Heart left ventricle (tissue), 13 donors: ENCODE results near the gene BFSP1.

Source experiments
- POLR2A ChIP-seq, 2 donors: fragments of 450-650 bp; IDR thresholded peaks; one replicate each; pipeline ENCODE4 v1.6.1; 2017; ENCODE audit warnings: antibody characterized with exemption in 2 of 2, mild to moderate bottlenecking in 2 of 2, moderate library complexity in 2 of 2
- TF ChIP-seq, protein P1 (sequence below), 12 donors: fragments of 200-600 bp; sonication (generic) in 4 of 12; IDR thresholded peaks; one replicate each; pipeline versions ENCODE4 v1.5.0 to v1.8.0; 2018 to 2022; ENCODE audit warnings: antibody characterized with exemption in 12 of 12, mild to moderate bottlenecking in 5 of 12
- donor health status: ischemic (EF 13 %, LVEDD 7.1; RV severe dilation, severe dysfunction).
- donor health status: DM: no; HTN: yes; CAD: no.
- donor health status: DM: no; HTN: no; CAD: no.
- donor health status: ischemic (EF 25% LVEDD 6.9; RV normal size, moderate dysfunction).
- donor health status: ischemic (EF 25% LVEDD 5.7; RV mildly dilated, moderate dysfunction).
- donor health status: ischemic (EF 35%, LVEDD 5.7; RV mildly dilated, moderate dysfunction).
- donor health status: nonischemic (EF 11% LVEDD 7.7; RV severe dilation, severe dysfunction).
- donor health status: DM: yes; HTN: yes; CAD: no.
- donor health status: PGD.
- donor health status: ischemic (EF 29% LVEDD 5.4; RV normal size, mild dysfunction).
- donor health status: nonischemic (EF 23%, LVEDD 6.1; RV moderate dilation, normal function).

DNA sequence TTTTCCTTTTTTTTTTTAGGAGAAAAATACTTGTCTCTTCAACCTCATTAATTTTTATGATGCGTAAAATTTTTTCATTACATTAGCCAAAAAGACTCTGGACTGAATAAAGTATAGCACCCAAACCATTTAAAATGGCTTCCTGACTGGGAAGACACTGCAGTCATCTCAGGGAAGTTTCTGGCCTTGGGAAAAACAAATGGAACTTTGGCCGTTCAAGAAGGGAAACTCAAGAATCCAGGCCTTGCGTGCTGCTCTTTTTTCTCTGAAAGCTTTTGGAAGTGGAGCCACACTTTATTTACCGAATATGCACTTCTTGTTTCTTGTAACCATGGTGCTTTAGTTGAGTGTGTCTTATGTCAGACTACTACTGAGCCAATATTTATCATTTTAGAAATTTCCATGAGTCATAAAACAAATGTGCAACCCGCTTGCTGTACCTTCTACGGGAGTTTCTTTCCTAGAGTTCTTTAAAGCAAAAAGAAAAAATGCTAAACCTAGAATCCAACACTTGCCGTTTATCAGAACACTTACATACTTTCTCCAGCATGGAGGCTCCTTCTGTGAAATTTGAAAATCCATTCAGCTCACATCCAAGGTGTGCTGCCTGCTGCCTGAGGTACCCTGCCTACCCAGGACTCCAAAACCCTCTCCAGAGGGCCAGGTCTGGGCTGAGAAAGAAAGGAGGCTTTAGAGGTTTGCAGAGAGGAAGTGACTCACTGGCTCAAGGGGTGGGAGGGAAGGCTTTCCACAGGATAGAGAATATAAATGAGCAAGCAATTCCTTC, 27.2 kb upstream of the BFSP1 start:
- TF ChIP-seq, protein P1, sequence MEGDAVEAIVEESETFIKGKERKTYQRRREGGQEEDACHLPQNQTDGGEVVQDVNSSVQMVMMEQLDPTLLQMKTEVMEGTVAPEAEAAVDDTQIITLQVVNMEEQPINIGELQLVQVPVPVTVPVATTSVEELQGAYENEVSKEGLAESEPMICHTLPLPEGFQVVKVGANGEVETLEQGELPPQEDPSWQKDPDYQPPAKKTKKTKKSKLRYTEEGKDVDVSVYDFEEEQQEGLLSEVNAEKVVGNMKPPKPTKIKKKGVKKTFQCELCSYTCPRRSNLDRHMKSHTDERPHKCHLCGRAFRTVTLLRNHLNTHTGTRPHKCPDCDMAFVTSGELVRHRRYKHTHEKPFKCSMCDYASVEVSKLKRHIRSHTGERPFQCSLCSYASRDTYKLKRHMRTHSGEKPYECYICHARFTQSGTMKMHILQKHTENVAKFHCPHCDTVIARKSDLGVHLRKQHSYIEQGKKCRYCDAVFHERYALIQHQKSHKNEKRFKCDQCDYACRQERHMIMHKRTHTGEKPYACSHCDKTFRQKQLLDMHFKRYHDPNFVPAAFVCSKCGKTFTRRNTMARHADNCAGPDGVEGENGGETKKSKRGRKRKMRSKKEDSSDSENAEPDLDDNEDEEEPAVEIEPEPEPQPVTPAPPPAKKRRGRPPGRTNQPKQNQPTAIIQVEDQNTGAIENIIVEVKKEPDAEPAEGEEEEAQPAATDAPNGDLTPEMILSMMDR (IDR thresholded peaks at IDR 0.05), result no peak
- TF ChIP-seq POLR2A (IDR thresholded peaks at IDR 0.05), result peak in 1 of 2 donors; percentile 45
